ENCODE data around the gene IFT22.
A peak's percentile ranks its signal among the peaks of the same experiment; 100 is the strongest.
"Not testable (repeated sequence)": the region's sequence is repeated elsewhere in the genome, so short reads cannot be mapped to it uniquely, and the experiment has no call there.

IFT22 gene

DNA sequence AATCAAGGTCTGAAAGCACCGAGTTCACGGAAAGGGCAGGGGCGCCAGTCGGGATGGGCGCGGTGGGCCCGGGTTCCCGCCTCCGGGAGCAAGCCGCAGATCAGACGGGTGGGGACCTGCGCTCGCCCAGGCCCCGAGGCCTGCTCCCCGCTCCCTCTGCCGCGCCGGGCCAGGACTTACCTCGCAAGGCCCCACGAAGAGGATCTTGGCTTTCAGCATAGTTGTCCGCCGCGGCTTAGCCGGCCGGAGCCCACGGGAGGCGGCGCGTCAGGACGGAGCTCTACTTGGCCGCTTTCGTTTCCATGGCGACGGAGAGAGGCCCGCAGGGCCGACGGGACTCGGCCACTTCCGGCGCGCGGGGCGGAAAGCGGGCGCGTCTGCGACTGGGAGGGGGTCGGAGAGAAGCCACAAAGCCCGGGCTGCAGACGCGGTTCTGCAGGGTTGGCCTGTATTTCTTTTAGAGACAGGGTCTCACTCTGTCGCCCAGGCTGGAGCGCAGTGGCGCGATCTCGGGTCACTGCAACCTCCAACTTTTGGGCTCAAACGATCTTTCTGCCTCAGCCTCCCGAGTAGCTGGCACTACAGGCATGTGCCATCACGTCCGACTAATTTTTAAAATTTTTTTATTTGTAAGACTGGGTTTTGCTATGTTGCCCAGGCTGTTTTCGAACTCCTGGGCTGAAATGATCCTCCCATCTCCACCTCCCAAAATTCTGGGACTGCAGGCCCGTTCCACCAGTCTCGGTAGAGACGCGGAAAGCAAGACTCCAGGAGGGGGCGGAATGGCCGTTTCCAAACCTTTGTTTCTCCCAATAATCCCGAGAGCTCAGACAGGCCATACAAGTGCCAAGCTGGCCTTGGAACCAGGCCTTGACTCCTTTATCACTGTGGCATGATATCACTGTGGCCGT lies at the start of gene IFT22:
Gene IFT22 (minus strand): TSS at position 322 of the 911 bp plus-strand sequence. CDS start 103 bp downstream, at position 219.
- peak; percentile 94 to 98 (median 98) for DNase-seq

DNA sequence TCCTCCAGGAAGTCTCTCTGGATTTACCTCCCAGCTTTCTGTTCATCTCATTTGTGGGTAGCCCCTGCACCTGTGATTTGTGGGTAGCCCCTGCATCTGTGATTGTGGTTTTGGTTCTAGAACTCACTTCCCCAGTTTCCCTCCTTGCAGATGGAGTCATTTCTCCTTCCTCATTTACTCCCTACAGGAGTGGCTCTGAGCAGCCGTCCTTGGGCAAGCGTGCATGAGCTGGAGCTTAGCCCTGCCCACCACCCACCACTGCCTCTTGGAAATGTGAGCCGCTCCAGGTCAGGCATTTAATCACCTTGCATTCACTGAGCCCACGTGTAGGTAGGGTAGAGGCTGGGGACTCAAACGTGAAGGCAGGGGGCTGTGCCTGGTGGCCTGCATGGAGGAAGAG lies 49.2 kb upstream of the IFT22 start:
- no peak for DNase-seq

DNA sequence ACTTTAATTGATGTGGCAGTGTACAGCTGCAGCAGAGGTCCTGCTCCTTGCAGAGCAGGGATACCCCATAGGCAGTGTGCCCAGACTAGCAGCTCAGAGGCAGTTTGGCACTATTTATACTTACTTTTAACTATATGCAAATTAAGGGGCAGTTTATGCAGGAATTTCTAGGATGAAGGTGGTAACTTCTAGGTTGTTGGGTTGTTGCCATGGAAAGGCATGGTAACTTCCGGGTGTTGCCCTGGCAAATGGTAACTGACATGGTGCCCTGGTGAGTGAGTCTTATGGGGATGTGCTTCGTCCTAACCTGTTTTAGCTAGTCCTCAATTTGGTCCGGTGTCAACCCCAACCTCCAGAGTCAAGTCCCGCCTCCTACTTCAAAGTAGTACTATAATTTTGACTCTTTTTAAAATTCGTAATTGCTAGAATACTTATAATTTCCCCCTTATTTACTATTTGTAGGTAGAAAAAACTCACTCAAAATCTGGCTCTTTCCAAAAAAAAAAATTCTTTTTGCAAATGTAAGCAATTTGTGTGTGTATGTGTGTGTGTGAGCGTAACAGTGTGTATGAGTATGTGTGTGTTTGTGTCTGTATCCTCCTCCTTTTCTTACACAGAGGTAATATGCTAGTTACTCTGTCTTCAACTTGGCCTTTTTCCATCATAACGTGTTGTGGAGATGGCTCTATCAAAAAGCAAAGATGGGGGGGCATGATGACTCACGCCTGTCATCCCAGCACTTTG lies 47.0 kb upstream of the IFT22 start:
- no peak for DNase-seq

DNA sequence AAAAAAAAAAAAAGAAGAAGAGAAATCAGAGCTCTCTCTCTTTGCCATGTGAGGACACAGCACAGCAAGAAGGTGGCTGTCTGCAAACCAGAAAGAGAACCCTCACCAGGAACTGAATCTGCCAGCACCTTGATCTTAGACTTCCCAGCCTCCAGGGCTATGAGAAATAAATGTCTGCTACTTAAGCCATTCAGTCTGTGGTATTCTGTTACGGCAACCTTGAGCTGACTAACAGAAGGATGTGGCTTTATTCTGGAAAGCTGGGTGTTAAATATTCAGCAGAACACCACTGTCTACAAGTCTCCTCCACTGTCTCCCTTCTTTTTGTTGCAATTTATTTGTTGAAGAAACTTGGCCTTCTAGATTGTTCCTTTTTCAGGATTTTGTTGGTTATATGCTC lies 46.1 kb upstream of the IFT22 start:
- DNase-seq: no peak

DNA sequence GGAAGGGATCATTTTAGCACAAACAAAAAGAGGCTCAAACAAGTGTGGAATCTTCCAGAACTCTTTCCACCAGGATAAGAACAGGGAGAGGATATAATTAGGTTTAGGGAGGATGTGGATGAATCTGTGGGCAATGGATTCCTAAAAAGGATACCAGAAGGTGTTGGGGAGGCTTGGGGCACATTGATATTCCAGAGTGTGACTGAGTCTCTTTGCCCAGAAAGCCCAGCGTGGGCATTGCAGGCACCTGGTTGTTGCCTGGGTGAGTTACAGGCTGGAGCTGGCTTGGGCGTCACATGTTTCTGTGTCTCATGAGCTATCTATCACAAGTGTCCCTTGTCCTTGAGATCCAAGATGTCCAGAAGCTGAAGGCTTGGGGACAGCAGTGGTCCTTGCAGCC lies 44.3 kb upstream of the IFT22 start:
- DNase-seq: no peak

DNA sequence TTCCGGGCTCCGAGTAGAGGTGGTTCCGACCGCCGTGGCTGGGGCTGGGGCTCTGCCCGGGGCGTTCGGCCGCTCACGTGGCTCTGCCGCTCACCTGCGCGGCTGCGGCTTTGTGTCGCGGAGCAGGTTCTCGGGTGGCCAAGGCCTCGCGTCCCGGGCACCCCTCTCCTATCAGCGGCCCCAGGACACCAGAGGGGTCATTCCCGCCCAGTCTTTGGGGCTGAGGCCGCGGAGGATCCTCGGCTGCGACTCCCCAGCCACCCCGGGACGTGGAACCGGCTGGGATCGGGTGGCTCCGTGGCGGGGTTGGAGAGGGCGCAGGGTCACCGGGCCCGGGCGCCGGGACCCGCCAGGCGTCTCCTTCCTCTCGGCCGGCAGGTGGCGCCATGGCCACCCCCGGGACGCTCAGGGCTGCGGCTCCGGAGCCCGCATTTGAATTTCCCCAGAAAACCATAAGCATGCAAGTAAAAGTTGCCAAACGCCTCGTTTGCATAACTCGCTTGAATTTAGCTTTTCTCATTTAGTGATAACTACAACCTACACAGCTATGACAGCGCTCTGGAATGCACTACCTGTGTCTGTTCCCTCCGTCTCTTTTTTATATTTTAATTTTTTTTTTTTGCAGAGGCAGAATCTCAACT lies 42.2 kb upstream of the IFT22 start:
- DNase-seq: peak; percentile 23 to 71 (median 64)

DNA sequence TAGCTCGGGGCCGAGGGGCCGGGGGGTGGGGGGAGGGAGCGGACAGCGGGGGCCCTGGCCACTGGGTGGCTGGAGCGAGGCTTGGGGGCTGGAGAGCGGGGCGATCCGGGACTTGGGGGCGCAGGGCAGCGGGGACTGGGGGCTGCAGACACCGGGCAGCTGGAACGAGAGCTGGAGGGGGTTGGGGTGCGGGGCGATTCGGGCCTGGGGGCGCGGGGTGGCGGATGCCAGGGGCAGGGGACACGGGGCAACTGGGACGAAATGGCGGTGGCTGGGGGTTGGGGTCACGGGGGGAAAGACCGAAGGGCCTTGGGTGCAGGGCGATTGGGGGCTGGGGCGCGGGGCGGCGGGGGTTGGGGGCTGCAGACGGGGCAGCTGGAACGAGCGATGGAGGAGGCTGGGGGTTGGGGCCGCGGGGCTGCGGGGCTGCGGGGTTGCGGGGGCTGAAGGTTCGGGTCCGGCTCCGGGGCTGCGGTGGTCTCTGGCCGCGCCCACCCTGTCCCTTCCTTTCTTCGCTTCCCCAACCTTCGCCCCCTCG lies 41.7 kb upstream of the IFT22 start:
- no peak for DNase-seq

DNA sequence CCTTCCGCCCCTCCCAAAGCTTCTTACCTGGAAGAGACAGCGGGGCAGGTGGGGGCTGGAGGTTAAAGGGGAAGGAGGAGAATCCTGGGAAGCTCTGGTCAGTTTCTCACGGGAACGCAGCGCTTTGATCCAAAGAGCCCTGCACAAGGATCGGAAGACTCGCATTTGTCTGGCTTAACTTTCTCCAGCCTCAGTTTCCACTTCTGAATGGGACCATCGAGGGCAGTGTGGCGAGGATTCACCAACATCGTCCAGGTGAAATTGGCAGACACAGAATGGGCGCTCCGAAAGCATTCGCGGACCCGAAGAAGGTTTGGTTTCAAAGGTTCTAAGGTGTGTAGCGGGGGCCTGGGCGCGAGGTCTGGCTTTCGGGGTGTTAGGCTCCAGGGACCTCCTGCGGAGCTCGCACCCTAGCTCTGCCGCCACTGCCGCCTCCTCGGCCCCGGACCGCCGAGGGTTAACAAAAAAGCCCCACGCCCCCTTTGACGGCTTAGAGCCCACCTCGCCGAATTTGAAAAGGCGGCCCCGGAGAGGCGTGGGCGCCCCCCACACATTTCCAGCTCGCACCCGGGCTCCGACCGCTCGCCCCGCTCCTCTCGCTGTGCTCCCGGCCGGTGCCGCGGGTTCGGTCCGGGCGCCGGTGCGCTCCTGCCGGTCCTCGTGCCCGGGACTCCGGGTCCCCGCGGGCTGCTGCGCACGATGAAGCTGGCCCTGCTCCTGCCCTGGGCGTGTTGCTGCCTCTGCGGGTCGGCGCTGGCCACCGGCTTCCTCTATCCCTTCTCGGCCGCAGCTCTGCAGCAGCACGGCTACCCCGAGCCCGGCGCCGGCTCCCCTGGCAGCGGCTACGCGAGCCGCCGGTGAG lies 41.0 kb upstream of the IFT22 start, which contains the start of gene COL26A1:
Gene COL26A1 (plus strand): TSS at position 542 of the 862 bp plus-strand sequence. CDS start 158 bp downstream, at position 700.
- peak in 2 of 3 experiments; percentile 18 to 43 for DNase-seq

DNA sequence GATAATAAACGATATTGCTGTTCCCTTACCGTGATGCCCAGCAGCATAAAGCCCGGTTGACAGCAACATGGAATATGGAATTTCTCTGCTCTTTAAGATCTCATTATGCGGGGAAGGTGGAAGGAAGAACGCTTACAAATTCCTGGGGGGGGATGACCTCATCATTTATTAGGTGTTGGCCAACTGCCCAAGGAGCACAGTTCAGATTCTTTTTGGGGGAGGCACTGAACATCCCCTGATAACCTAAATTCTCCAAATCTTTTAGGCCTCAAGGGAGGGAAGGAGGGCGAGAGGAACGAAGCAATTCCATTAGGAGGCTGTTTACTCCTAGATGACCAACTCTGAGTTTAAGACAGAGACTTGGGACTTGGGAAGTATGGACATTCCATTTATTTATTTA lies 35.8 kb upstream of the IFT22 start:
- no peak for DNase-seq

DNA sequence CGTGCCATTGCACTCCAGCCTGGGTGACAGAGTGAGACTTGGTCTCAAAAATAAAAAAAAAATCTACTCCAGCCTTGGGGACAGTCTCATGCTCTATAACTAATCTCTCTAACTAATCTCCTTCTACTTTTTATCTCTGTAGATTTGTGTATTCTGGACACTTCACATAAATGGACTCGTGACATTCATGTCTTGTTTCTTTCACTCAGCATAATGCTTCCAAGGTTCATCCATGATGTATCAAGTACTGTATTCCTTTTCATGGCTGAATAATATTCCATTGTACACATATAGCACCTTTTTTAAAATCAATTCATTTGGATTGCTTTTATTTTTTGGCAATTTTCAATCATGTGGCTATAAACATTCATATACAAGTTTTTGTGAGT lies 31.3 kb upstream of the IFT22 start:
- no peak for DNase-seq

DNA sequence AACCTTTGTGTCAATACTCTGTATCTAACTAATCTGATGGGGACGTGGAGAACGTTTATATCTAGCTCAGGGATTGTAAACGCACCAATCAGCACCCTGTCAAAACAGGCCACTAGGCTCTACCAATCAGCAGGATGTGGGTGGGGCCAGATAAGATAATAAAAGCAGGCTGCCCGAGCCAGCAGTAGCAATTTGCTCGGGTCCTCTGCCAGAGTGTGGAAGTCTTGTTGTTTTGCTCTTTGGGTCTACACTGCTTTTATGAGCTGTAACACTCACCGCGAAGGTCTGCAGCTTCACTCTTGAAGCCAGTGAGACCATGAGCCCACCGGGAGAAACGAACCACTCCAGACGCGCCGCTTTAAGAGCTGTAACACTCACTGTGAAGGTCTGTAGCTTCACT lies 27.7 kb upstream of the IFT22 start:
- DNase-seq: not testable (repeated sequence)

DNA sequence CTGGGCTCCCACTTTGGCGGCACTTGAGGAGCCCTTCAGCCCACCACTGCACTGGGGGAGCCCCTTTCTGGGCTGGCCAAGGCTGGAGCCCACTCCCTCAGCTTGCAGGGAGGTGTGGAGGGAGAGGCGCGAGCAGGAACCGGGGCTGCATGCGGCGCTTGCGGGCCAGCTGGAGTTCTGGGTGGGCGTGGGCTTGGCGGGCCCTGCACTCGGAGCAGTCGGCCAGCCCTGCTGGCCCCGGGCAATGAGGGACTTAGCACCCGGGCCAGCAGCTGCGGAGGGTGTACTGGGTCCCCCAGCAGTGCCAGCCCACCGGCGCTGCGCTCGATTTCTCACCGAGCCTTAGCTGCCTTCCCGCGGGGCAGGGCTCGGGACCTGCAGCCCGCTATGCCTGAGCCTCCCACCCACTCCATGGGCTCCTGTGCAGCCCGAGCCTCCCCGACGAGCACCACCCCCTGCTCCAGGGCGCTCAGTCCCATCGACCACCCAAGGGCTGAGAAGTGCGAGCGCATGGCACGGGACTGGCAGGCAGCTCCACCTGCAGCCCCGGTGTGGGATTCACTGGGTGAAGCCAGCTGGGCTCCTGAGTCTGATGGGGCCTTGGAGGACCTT lies 26.9 kb upstream of the IFT22 start:
- not testable (repeated sequence) for DNase-seq

DNA sequence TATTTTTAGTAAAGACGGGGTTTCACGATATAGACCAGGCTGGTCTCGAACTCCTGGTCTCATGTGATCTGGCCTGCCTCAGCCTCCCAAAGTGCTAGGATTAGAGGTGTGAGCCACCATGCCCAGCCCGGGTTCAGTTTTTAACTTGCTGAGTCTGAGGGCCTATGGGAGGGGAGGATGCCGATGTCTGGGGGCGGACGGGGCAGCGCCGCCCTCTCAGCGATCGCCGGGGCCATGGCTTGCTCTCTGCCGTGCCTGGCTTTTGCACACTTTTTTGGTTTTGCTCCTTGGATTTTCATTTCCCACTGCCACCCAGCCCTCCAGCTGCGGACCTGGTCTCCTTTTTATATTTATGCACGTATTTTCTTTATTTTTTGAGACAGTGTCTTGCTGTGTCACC lies 25.9 kb upstream of the IFT22 start:
- DNase-seq: no peak

DNA sequence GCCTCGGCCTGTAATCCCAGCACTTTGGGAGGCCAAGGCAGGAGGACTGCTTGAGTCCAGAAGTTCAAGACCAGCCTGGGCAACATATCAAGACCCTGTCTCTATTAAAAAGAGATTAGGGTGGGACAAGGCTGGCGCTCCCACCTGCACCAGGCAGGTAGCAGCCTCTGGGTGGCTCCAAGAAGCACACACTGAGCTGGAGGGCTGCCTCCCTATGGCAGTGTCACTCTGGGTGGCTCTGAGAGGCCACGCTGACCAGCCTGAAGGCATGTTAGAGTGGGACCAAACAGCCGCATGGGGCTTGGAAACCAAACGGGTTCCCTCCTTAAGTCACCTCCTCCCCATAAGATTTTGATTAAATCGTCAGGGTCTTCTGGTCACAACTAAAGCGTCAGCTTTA lies 21.3 kb upstream of the IFT22 start:
- DNase-seq: no peak

DNA sequence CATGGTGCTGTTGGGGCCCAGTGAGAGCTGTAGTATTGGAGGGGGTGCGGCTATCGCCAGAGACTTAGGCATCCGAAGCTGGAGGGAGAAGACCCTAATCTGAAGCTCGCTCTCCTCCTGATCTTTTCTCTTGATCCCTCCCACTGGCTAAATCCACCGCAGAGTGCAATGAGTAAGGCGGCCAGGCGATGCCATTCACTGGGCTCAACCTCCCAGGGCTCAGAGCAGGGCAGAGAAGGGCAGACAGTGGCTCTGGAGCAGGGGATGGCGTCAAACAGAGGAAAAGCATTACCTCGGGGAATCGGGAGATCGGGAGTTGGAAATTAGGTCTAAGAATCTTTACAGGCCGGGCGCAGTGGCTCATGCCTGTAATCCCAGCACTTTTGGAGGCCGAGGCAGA lies 18.8 kb upstream of the IFT22 start:
- DNase-seq: no peak

DNA sequence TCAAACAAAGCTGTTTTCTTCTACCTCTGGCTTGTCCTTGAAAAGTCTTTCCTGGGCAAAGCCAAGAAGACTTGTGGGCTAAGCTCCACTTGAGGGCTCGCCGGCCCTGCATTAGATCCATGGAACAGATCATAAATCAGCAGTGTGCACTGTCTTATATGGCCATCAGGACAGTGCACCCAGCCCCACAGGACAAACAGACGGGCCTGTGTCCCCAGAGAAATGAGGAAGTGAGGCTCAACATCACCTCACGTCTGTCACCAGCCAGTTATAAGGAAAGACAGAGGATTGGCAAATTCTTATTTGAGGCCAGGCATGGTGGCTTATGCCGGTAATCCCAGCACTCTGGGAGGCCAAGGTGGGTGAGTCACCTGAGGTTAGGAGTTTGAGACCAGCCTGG lies 12.3 kb upstream of the IFT22 start:
- DNase-seq: no peak

DNA sequence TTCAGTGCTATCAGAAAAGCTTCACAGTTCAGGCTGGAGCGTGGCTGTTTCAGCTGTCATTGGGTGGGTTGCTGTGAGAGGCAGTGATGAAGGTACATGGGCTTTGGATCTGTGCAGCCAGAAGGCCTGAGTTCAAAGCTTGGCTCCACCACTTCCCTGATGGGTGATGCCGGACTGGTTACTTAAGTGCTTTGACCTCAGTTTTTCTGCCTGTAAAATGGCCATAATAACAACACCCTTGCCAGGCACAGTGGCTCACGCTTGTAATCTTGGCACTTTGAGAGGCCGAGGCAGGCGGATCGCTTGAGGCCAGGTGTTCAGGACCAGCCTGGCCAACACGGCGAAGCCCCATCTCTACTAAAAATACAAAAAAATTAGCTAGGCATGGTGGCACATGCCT lies 10.4 kb upstream of the IFT22 start:
- no peak for DNase-seq

DNA sequence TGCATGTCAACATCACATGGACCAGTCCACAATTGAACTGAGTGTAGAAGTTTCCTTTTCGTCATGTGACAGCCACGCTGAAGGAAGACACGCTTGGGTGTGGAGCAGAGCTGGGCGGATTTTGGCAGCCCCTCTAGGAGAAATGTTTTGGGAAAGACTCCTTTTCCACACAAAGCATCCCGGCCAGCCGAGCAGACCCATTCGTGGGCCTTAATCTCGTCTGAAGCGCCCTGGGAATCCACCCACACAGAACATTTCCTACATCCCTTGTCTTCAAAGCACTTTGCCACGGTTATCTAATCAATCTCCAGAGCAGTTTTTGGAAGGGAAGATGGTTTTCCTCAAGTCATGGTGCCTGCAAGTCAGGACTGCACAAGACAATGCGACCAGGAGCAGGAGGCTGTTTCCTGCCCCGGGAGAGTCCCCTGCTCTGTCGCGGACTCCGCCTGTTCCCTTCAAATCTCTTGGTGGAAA lies 8.4 kb upstream of the IFT22 start:
- DNase-seq: no peak

DNA sequence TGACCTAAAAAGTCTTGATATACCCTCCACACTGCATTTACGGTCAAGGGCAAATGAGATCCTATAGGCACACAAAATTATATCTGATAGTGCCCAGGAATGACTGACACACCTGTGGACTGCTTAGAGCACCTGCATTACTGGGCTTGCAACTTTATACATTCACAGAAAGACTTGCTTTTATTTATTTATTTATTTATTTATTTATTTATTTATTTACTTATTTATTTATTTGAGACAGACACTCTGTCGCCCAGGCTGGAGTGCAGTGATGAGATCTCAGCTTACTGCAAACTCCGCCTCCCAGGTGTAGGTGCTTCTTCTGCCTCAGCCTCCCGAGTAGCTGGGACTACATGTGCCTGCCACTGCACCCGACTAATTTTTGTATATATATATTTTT lies 6.5 kb upstream of the IFT22 start:
- DNase-seq: no peak

DNA sequence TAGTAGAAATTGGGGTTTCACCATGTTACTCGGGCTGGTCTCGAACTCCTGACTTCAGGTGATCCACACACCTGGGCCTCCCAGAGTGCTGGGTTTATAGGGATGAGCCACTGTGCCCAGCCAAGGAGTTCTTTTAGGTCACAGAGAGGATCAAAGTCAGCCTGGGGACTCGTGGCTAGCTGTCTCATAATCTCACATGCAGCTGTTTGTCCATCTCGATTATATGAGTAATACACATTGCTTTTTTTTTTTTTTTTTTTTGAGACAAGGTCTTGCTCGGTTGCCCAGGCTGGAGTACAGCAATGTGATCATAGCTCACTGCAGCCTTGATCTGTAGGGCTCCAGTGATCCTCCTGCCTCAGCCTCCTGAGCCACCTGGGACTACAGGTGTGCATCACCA lies 2.2 kb downstream of the IFT22 start:
- no peak for DNase-seq

DNA sequence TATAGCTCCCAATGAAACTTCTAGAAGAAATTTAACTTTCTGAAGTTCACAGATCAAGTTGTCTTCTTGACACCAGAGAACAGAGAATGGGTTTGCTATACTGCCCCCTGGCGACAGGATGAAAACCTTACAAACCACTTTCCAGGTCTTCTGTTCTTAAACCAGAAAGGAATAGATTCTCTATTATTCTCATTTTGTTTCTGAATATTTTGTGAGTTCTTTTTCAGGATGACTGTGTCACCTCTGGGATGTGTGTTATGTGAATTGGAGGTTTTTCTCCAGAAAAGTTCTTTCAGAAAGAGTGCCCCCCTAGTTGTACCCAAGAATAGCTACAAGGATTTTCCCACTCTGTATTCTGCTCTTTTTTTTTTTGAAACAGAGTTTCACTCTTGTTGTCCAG lies 6.3 kb downstream of the IFT22 start:
- peak in 2 of 3 experiments; percentile 13 to 28 for DNase-seq
